A549 (cell line): ENCODE results near the gene CADM2. TPM values are rescaled to one million over a fixed set of nuclear protein-coding genes. Genes with fewer than 3 reads are reported as not detected.
"Not testable (repeated sequence)": the region's sequence is repeated elsewhere in the genome, so short reads cannot be mapped to it uniquely, and the experiment has no call there.

ENCODE experiments used
- ATAC-seq, 2 experiments: fragments of 200-7000 bp in 1 of 2; fragments of >200 bp in 1 of 2; cut with Nextera tagmentation in 1 of 2; cut with Tn5 transposase in 1 of 2; 3 replicates each; pipeline versions ENCODE4 v1.8.0 to v1.9.1; 2018 to 2020; ENCODE audit warnings: mild to moderate bottlenecking in 1 of 2, moderate library complexity in 1 of 2
- CTCF ChIA-PET: fragments of 300-600 bp; sonication (Branson Sonifier 250); formaldehyde crosslinking; extraction: SDS; loops from one replicate; lab custom pipeline; 2021; ENCODE audit warnings: antibody characterized with exemption, inconsistent platforms; lab: Yijun Ruan, JAX
- POLR2A ChIA-PET: fragments of 350-600 bp; formaldehyde crosslinking; extraction: SDS; loops from one replicate; lab custom pipeline; 2021; ENCODE audit warnings: antibody characterized with exemption, inconsistent platforms; lab: Yijun Ruan, JAX
- DNase-seq, 2 experiments: peaks; one replicate each; pipeline versions ENCODE4 v3.0.0 to v3.0.0-alpha.2; 2011 to 2016; ENCODE audit warnings: low read depth in 1 of 2, low spot score in 1 of 2
- FAIRE-seq: peaks from 2 replicates; lab custom pipeline; 2011; peaks lifted over from hg19 to GRCh38; lab: Jason Lieb, UNC
- H3K27ac ChIP-seq, 2 experiments: fragments of >200 bp; sonication (Bioruptor Twin); formaldehyde crosslinking; 3 replicates each; pipeline ENCODE4 v1.5.1; 2016 to 2017
- H3K4me1 ChIP-seq: fragments of >200 bp; sonication (Bioruptor Twin); formaldehyde crosslinking; 3 replicates; pipeline ENCODE4 v1.6.1; 2016
- H3K4me2 ChIP-seq: fragments of >200 bp; sonication (Bioruptor Twin); formaldehyde crosslinking; 3 replicates; pipeline ENCODE4 v1.6.1; 2016
- H3K4me3 ChIP-seq: fragments of >200 bp; sonication (Bioruptor Twin); formaldehyde crosslinking; 3 replicates; pipeline ENCODE4 v1.5.1; 2016
- H3K9me3 ChIP-seq: fragments of >200 bp; sonication (Bioruptor Twin); formaldehyde crosslinking; 3 replicates; pipeline ENCODE4 v1.6.1; 2016
- ATOH8 ChIP-seq: fragments of 250-450 bp; sonication (Bioruptor Pico); IDR thresholded peaks from 2 replicates; pipeline ENCODE4 v1.5.0; 2020; ENCODE audit warnings: low read depth, mild to moderate bottlenecking, moderate library complexity
- CBX2 ChIP-seq: fragments of 200-600 bp; sonication (generic); IDR thresholded peaks from 2 replicates; pipeline ENCODE4 v1.6.1; 2016; ENCODE audit warnings: low read depth, mild to moderate bottlenecking, borderline replicate concordance
- CHD2 ChIP-seq: fragments of 150-350 bp; IDR thresholded peaks from 2 replicates; pipeline ENCODE4 v1.6.1; 2014; ENCODE audit warnings: low read length; ENCODE audit not compliant: partially characterized antibody
- CHD4 ChIP-seq: fragments of 200-600 bp; sonication (generic); IDR thresholded peaks from 2 replicates; pipeline ENCODE4 v1.6.1; 2016; ENCODE audit warnings: antibody characterized with exemption, mild to moderate bottlenecking, borderline replicate concordance
- FOSB ChIP-seq: fragments of 250-450 bp; sonication (Bioruptor Pico); IDR thresholded peaks from 2 replicates; pipeline ENCODE4 v1.5.0; 2020; ENCODE audit warnings: mild to moderate bottlenecking, moderate library complexity
- FOSL2 ChIP-seq, 2 experiments: fragments of 450-650 bp in 1 of 2; fragments of >200 bp in 1 of 2; sonication (Bioruptor Twin) in 1 of 2; formaldehyde crosslinking; IDR thresholded peaks; 2 replicates each; pipeline versions ENCODE4 v1.5.0 to v1.6.1; 2016 to 2020; ENCODE audit warnings: mild to moderate bottlenecking in 1 of 2, moderate library complexity in 1 of 2
- HEYL ChIP-seq: fragments of 250-450 bp; sonication (Bioruptor Pico); IDR thresholded peaks from 2 replicates; pipeline ENCODE4 v1.8.0; 2021; ENCODE audit warnings: mild to moderate bottlenecking, moderate library complexity
- MAFK ChIP-seq: fragments of 450-650 bp; IDR thresholded peaks from 2 replicates; pipeline ENCODE4 v1.6.1; 2014; ENCODE audit not compliant: partially characterized antibody
- MAX ChIP-seq: IDR thresholded peaks from 2 replicates; pipeline ENCODE4 v1.6.1; 2012
- NR3C1 ChIP-seq: fragments of >200 bp; sonication (Bioruptor Twin); formaldehyde crosslinking; IDR thresholded peaks from 3 replicates; pipeline ENCODE4 v1.6.1; 2017
- PHF8 ChIP-seq: fragments of 200-600 bp; sonication (generic); IDR thresholded peaks from 2 replicates; pipeline ENCODE4 v1.6.1; 2016; ENCODE audit warnings: low read depth, mild to moderate bottlenecking, antibody characterized with exemption, moderate library complexity, borderline replicate concordance
- RCOR1 ChIP-seq: fragments of 150-350 bp; IDR thresholded peaks from 2 replicates; pipeline ENCODE4 v1.6.1; 2014; ENCODE audit warnings: antibody characterized with exemption, low read length, low read depth
- SREBF2 ChIP-seq: fragments of 450-650 bp; IDR thresholded peaks from 2 replicates; pipeline ENCODE4 v1.6.1; 2014; ENCODE audit warnings: mild to moderate bottlenecking, moderate library complexity
- TFCP2L1 ChIP-seq: fragments of 250-450 bp; sonication (Bioruptor Pico); IDR thresholded peaks from 2 replicates; pipeline ENCODE4 v1.5.0; 2021; ENCODE audit warnings: mild to moderate bottlenecking
- ZSCAN20 ChIP-seq: fragments of 250-450 bp; sonication (Bioruptor Pico); IDR thresholded peaks from 2 replicates; pipeline ENCODE4 v1.8.0; 2022; ENCODE audit warnings: mild to moderate bottlenecking, moderate library complexity
- WGBS: methylation state at CpG from one replicate; pipeline ENCODE4 v1.1.6; 2017; ENCODE audit errors: missing lambda C conversion rate; 5-methylcytosine and 5-hydroxymethylcytosine counted together
- polyA plus RNA-seq, 4 experiments: library from polyadenylated mRNA; depleted of rRNA in 3 of 4; stranded (reverse); fragments of >200 nt; fragmentation: RNase III in 1 of 4; extraction: RNeasy Plus Mini Kit Qiagen cat#74134 plus additional on column Dnase treatment in 1 of 4; gene quantifications; 2 replicates in 3 of 4; 3 replicates in 1 of 4; pipeline ENCODE4 v1.2.3, GENCODE V29; 2011 to 2017
- TF ChIP-seq, protein P1 (sequence below): fragments of 250-450 bp; sonication (Bioruptor Pico); IDR thresholded peaks from 2 replicates; pipeline ENCODE4 v1.5.0; 2021; ENCODE audit warnings: mild to moderate bottlenecking, moderate library complexity, borderline replicate concordance
- TF ChIP-seq, protein P2 (sequence below): fragments of 150-350 bp; IDR thresholded peaks from 2 replicates; pipeline ENCODE4 v1.6.1; 2014; ENCODE audit warnings: low read depth, mild to moderate bottlenecking, low read length
- TF ChIP-seq, protein P3 (sequence below): fragments of 200-600 bp; sonication (generic); IDR thresholded peaks from 2 replicates; pipeline ENCODE4 v1.6.1; 2016; ENCODE audit warnings: antibody characterized with exemption, mild to moderate bottlenecking, moderate library complexity

CADM2 gene
- polyA plus RNA-seq, 2 of the 4 experiments (the other 2 are of a cell fraction): 0.05 to 0.71 TPM

DNA sequence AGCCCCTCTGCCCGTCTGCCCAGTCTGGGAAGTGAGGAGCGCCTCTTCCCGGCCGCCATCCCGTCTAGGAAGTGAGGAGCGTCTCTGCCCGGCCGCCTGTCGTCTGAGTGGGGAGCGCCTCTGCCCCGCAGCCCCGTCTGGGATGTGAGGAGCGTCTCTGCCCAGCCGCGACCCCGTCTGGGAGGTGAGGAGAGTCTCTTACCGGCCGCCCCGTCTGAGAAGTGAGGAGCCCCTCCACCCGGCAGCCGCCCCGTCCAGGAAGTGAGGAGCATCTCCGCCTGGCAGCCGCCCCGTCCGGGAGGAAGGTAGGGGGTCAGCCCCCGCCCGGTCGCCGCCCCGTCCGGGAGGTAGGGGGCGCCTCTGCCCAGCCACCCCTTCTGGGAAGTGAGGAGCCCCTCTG lies 40.2 kb upstream of the CADM2 start:
- DNase-seq, H3K4me1 ChIP-seq, H3K9me3 ChIP-seq, FAIRE-seq, H3K4me2 ChIP-seq, H3K4me3 ChIP-seq, H3K27ac ChIP-seq, ATAC-seq, CTCF ChIA-PET, POLR2A ChIA-PET: not testable (repeated sequence)
- 77% methylated on average over 7 of the region's 33 CpGs for WGBS

- 26% methylated on average over 3 of the region's 3 CpGs for WGBS
- POLR2A ChIA-PET: no interaction called here
- FAIRE-seq: no peak
These were observed 36.1 kb upstream of the CADM2 start for GRCh38 chr3:84922682-84923081.

GRCh38 chr3:84925571-84925970 lies 33.2 kb upstream of the CADM2 start:
- ChIA-PET POLR2A (no interaction called here), CTCF (no interaction called here)
- WGBS: 0% methylated on average over 1 of the region's 1 CpG
- TF ChIP-seq NR3C1: no peak
- no peak for TF ChIP-seq MAFK
- TF ChIP-seq, protein P1, sequence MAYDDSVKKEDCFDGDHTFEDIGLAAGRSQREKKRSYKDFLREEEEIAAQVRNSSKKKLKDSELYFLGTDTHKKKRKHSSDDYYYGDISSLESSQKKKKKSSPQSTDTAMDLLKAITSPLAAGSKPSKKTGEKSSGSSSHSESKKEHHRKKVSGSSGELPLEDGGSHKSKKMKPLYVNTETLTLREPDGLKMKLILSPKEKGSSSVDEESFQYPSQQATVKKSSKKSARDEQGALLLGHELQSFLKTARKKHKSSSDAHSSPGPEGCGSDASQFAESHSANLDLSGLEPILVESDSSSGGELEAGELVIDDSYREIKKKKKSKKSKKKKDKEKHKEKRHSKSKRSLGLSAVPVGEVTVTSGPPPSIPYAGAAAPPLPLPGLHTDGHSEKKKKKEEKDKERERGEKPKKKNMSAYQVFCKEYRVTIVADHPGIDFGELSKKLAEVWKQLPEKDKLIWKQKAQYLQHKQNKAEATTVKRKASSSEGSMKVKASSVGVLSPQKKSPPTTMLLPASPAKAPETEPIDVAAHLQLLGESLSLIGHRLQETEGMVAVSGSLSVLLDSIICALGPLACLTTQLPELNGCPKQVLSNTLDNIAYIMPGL (CRISPR knock-in tag): no peak
- no peak for TF ChIP-seq SREBF2
- no peak for TF ChIP-seq MAX
- TF ChIP-seq, protein P2, sequence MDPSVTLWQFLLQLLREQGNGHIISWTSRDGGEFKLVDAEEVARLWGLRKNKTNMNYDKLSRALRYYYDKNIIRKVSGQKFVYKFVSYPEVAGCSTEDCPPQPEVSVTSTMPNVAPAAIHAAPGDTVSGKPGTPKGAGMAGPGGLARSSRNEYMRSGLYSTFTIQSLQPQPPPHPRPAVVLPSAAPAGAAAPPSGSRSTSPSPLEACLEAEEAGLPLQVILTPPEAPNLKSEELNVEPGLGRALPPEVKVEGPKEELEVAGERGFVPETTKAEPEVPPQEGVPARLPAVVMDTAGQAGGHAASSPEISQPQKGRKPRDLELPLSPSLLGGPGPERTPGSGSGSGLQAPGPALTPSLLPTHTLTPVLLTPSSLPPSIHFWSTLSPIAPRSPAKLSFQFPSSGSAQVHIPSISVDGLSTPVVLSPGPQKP: no peak
- TF ChIP-seq ATOH8: no peak
- Histone ChIP-seq H3K9me3 (no peaks in the 10 kb centered on the region), H3K27ac (no peak overlapping the region), H3K4me1 (no peaks in the 10 kb centered on the region), H3K4me2 (no peak overlapping the region), H3K4me3 (no peak overlapping the region)
- no peak for DNase-seq
- FAIRE-seq: no peak
- ATAC-seq: no peak

More at GRCh38 chr3:84922682-84923081, 36.1 kb upstream of the CADM2 start:
- Histone ChIP-seq H3K27ac (no peak overlapping the region), H3K9me3 (no peaks in the 10 kb centered on the region), H3K4me1 (no peaks in the 10 kb centered on the region)
- ATAC-seq: no peak
- CTCF ChIA-PET: no interaction called here
- TF ChIP-seq, protein P3, sequence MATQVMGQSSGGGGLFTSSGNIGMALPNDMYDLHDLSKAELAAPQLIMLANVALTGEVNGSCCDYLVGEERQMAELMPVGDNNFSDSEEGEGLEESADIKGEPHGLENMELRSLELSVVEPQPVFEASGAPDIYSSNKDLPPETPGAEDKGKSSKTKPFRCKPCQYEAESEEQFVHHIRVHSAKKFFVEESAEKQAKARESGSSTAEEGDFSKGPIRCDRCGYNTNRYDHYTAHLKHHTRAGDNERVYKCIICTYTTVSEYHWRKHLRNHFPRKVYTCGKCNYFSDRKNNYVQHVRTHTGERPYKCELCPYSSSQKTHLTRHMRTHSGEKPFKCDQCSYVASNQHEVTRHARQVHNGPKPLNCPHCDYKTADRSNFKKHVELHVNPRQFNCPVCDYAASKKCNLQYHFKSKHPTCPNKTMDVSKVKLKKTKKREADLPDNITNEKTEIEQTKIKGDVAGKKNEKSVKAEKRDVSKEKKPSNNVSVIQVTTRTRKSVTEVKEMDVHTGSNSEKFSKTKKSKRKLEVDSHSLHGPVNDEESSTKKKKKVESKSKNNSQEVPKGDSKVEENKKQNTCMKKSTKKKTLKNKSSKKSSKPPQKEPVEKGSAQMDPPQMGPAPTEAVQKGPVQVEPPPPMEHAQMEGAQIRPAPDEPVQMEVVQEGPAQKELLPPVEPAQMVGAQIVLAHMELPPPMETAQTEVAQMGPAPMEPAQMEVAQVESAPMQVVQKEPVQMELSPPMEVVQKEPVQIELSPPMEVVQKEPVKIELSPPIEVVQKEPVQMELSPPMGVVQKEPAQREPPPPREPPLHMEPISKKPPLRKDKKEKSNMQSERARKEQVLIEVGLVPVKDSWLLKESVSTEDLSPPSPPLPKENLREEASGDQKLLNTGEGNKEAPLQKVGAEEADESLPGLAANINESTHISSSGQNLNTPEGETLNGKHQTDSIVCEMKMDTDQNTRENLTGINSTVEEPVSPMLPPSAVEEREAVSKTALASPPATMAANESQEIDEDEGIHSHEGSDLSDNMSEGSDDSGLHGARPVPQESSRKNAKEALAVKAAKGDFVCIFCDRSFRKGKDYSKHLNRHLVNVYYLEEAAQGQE: no peak
- no peak for TF ChIP-seq RCOR1
- no peak for TF ChIP-seq NR3C1
- no peak for TF ChIP-seq CHD2
- TF ChIP-seq FOSB (CRISPR knock-in tag): no peak
- TF ChIP-seq CBX2: no peak
- no peak for TF ChIP-seq HEYL
- TF ChIP-seq FOSL2 (IDR thresholded peaks at IDR 0.05): no peak
- TF ChIP-seq FOSL2 (CRISPR knock-in tag; IDR thresholded peaks at IDR 0.05): no peak
- no peak for TF ChIP-seq CHD4
- no peak for TF ChIP-seq ZSCAN20 (CRISPR knock-in tag)
- no peak for TF ChIP-seq TFCP2L1 (CRISPR knock-in tag)
- no peak for TF ChIP-seq PHF8
- TF ChIP-seq, all 56 proteins: peak for 0
- no peak for DNase-seq
- Histone ChIP-seq H3K4me2 (no peak overlapping the region), H3K4me3 (no peak overlapping the region)
